Measurements from ENCODE around the gene ZKSCAN5. TPM values are rescaled to one million over a fixed set of nuclear protein-coding genes. Genes with fewer than 3 reads are reported as not detected.

Gene ZKSCAN5
- total RNA-seq, 1 donor from 2014 or later, result 15.3 TPM

DNA sequence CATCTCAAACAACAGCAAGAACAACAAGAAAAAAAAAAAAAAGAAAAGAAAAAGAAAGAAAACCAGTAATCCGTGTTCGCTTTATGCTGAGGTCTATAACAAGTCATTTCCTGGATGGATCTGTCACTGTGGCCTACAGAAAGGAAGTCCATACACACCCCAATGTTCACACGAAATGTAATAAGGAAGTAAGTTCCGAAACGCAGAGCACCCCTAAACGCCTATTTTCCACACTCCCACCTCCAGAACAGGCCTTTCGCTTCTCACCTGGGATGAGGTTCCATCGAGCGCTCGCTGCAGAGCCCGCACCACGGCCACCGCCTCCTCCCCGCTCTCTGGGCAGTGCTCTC, 5.1 kb upstream of the ZKSCAN5 start:
- Histone ChIP-seq H3K9ac (ENCODE audit: low read length) (peak overlapping the region; percentile 96), H3K4me2 (ENCODE audit: low read length) (peak overlapping the region; percentile 97), H2AFZ (ENCODE audit: low read depth, low read length) (peak overlapping the region; percentile 85), H3K27ac (ENCODE audit: low read depth, low read length) (peak overlapping the region; percentile 90), H3K9me3 (ENCODE audit: insufficient read depth, low read depth, low read length) (peaks cover 2% of the 10 kb centered on the region), H3K4me3 (ENCODE audit: insufficient read depth, low read depth, low read length) (peak overlapping the region; percentile 97), H3K4me1 (ENCODE audit: insufficient read depth, low read length) (peaks cover 8% of the 10 kb centered on the region), H4K20me1 (ENCODE audit: insufficient read depth, low read length) (peaks cover 24% of the 10 kb centered on the region), H3K27me3 (ENCODE audit: insufficient read depth, low read length) (no peaks in the 10 kb centered on the region), H3K36me3 (ENCODE audit: insufficient read depth, low read length) (peaks cover 2% of the 10 kb centered on the region), H3K79me2 (ENCODE audit: insufficient read depth, low read length) (peaks cover 60% of the 10 kb centered on the region)
- FAIRE-seq (no peak), DNase-seq (ENCODE audit: low read depth) (peak; percentile 16)
- H3K27me3 Mint-ChIP-seq (ENCODE audit: low read depth, unreplicated experiment), result no peaks in the 10 kb centered on the region
- peak overlapping the region; percentile 100 for H3K4me3 Mint-ChIP-seq (ENCODE audit: unreplicated experiment)
- peaks cover 8% of the 10 kb centered on the region for H3K36me3 Mint-ChIP-seq (ENCODE audit: low read depth, unreplicated experiment)
- peaks cover 9% of the 10 kb centered on the region for H3K4me1 Mint-ChIP-seq (ENCODE audit: low read depth, unreplicated experiment)
- TF ChIP-seq, protein P1, sequence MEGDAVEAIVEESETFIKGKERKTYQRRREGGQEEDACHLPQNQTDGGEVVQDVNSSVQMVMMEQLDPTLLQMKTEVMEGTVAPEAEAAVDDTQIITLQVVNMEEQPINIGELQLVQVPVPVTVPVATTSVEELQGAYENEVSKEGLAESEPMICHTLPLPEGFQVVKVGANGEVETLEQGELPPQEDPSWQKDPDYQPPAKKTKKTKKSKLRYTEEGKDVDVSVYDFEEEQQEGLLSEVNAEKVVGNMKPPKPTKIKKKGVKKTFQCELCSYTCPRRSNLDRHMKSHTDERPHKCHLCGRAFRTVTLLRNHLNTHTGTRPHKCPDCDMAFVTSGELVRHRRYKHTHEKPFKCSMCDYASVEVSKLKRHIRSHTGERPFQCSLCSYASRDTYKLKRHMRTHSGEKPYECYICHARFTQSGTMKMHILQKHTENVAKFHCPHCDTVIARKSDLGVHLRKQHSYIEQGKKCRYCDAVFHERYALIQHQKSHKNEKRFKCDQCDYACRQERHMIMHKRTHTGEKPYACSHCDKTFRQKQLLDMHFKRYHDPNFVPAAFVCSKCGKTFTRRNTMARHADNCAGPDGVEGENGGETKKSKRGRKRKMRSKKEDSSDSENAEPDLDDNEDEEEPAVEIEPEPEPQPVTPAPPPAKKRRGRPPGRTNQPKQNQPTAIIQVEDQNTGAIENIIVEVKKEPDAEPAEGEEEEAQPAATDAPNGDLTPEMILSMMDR (IDR thresholded peaks at IDR 0.05; ENCODE audit: insufficient read depth, low read depth, low read length), result no peak
- TF ChIP-seq EZH2 (IDR thresholded peaks at IDR 0.05; ENCODE audit: insufficient read depth, low read length), result no peak
- H3K9me3 Mint-ChIP-seq (ENCODE audit: unreplicated experiment), result peaks cover 2% of the 10 kb centered on the region
- peak overlapping the region; percentile 98 for H3K27ac Mint-ChIP-seq (ENCODE audit: unreplicated experiment)

- H3K4me2 ChIP-seq (ENCODE audit: low read length), result peak within 1 kb of the TSS; percentile 97
- peaks cover 58% of the 10 kb centered on the region for H3K79me2 ChIP-seq (ENCODE audit: insufficient read depth, low read length)
- no peaks in the 10 kb centered on the region for H3K27me3 ChIP-seq (ENCODE audit: insufficient read depth, low read length)
- Mint-ChIP-seq H3K4me3 (ENCODE audit: unreplicated experiment) (peak within 1 kb of the TSS; percentile 100), H3K9me3 (ENCODE audit: unreplicated experiment) (no peaks in the 10 kb centered on the region), H3K27ac (ENCODE audit: unreplicated experiment) (peak within 1 kb of the TSS; percentile 98), H3K27me3 (ENCODE audit: low read depth, unreplicated experiment) (no peaks in the 10 kb centered on the region), H3K36me3 (ENCODE audit: low read depth, unreplicated experiment) (peaks cover 4% of the 10 kb centered on the region), H3K4me1 (ENCODE audit: low read depth, unreplicated experiment) (peaks cover 9% of the 10 kb centered on the region)
- H3K36me3 ChIP-seq (ENCODE audit: insufficient read depth, low read length), result no peaks in the 10 kb centered on the region
- H3K27ac ChIP-seq (ENCODE audit: low read depth, low read length), result peak within 1 kb of the TSS; percentile 90
- H2AFZ ChIP-seq (ENCODE audit: low read depth, low read length), result peak within 1 kb of the TSS; percentile 85
- no peak for TF ChIP-seq EZH2 (IDR thresholded peaks at IDR 0.05; ENCODE audit: insufficient read depth, low read length)
- TF ChIP-seq, protein P1 (IDR thresholded peaks at IDR 0.05; ENCODE audit: insufficient read depth, low read depth, low read length), result no peak
- DNase-seq (ENCODE audit: low read depth) (peak; percentile 87), FAIRE-seq (no peak)
- no peaks in the 10 kb centered on the region for H3K9me3 ChIP-seq (ENCODE audit: insufficient read depth, low read depth, low read length)
- peaks cover 24% of the 10 kb centered on the region for H4K20me1 ChIP-seq (ENCODE audit: insufficient read depth, low read length)
- peaks cover 8% of the 10 kb centered on the region for H3K4me1 ChIP-seq (ENCODE audit: insufficient read depth, low read length)
- peak within 1 kb of the TSS; percentile 96 for H3K9ac ChIP-seq (ENCODE audit: low read length)
- H3K4me3 ChIP-seq (ENCODE audit: insufficient read depth, low read depth, low read length), result peak within 1 kb of the TSS; percentile 97
Measured at GRCh38 chr7:99499721-99500636, 4.5 kb upstream of the ZKSCAN5 start, which contains the start of gene ZNF394. ZNF394 (minus strand) TSS chr7:99500281; CDS start chr7:99500093, 188 bp downstream.

All from astrocyte (in vitro differentiated cells and primary cell).